AG08396 (cell line): ENCODE measurements around the gene SHFL.
A peak's percentile ranks its signal among the peaks of the same experiment; 100 is the strongest.

Experiments used
- DNase-seq: peaks from one replicate; pipeline ENCODE4 v3.0.0; 2012; ENCODE audit warnings: low spot score, mixed read lengths

SHFL gene

GRCh38 chr19:10109528-10109927 is 23.4 kb downstream of the SHFL start:
- DNase-seq: no peak

GRCh38 chr19:10110076-10110971 is 24.2 kb downstream of the SHFL start:
- no peak for DNase-seq

GRCh38 chr19:10110972-10111317 is 24.8 kb downstream of the SHFL start:
- no peak for DNase-seq

- no peak for DNase-seq
Observed at GRCh38 chr19:10111405-10111811, 25.3 kb downstream of the SHFL start, which contains the start of gene P2RY11. P2RY11 (plus strand) TSS chr19:10111693; CDS start chr19:10111722, 29 bp downstream.

- no peak for DNase-seq
Observed at GRCh38 chr19:10112037-10112761, 26.1 kb downstream of the SHFL start.

GRCh38 chr19:10112895-10113591 is 26.9 kb downstream of the SHFL start:
- peak; percentile 59 for DNase-seq

- DNase-seq: no peak
Observed at GRCh38 chr19:10113592-10113963, 27.5 kb downstream of the SHFL start.

GRCh38 chr19:10113964-10114650 is 28.0 kb downstream of the SHFL start:
- no peak for DNase-seq

GRCh38 chr19:10114651-10115391 is 28.7 kb downstream of the SHFL start:
- no peak for DNase-seq

- DNase-seq: no peak
Observed at GRCh38 chr19:10115392-10116084, 29.4 kb downstream of the SHFL start.

GRCh38 chr19:10116085-10116865 is 30.2 kb downstream of the SHFL start:
- DNase-seq: no peak

GRCh38 chr19:10116866-10117616 is 30.9 kb downstream of the SHFL start:
- DNase-seq: no peak

- no peak for DNase-seq
Observed at GRCh38 chr19:10118960-10119359, 32.8 kb downstream of the SHFL start.

- peak; percentile 74 for DNase-seq
Observed at GRCh38 chr19:10120538-10121189, 34.5 kb downstream of the SHFL start.

GRCh38 chr19:10122045-10122444 is 35.9 kb downstream of the SHFL start:
- DNase-seq: peak; percentile 60

GRCh38 chr19:10124429-10124828 is 38.3 kb downstream of the SHFL start:
- no peak for DNase-seq

GRCh38 chr19:10126213-10126639 is 40.1 kb downstream of the SHFL start:
- DNase-seq: no peak

GRCh38 chr19:10132905-10133304 is 46.8 kb downstream of the SHFL start:
- DNase-seq: no peak

GRCh38 chr19:10133596-10133995 is 47.5 kb downstream of the SHFL start:
- no peak for DNase-seq
